A673 (cell line): ENCODE measurements around the gene KIFBP.

Experiments used
- EZH2 ChIP-seq: fragments of 200-600 bp; sonication (generic); IDR thresholded peaks from 2 replicates; pipeline ENCODE4 v1.6.1; 2017; ENCODE audit warnings: borderline replicate concordance, low read depth, mild to moderate bottlenecking, mixed read lengths, antibody characterized with exemption, low read length; ENCODE audit not compliant: poor library complexity, severe bottlenecking
- TF ChIP-seq, protein P1 (sequence below): fragments of 300-800, 200-600 bp; sonication (generic); conservative IDR thresholded peaks from 2 replicates; pipeline ENCODE4 v1.5.1; 2017; ENCODE audit warnings: low read depth, mild to moderate bottlenecking, antibody characterized with exemption, low read length, moderate library complexity, mixed read lengths

DNA sequence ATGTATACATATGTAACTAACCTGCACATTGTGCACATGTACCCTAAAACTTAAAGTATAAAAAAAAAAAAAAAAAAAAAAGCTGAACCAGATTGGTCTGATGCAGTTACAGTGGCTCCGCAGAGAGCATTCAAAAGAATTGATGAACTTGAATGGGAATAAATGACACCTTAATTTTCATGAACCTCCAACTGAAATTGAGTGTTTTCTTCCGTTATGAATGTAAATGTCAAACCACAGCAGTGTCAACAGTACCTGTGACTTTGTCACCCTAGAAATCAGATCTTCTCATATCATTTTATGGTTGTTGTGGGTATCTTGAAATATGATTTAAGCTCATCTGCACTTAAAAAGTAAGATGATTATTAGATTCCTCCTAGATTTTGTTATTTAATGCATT lies 66.6 kb downstream of the KIFBP start:
- TF ChIP-seq, protein P1, sequence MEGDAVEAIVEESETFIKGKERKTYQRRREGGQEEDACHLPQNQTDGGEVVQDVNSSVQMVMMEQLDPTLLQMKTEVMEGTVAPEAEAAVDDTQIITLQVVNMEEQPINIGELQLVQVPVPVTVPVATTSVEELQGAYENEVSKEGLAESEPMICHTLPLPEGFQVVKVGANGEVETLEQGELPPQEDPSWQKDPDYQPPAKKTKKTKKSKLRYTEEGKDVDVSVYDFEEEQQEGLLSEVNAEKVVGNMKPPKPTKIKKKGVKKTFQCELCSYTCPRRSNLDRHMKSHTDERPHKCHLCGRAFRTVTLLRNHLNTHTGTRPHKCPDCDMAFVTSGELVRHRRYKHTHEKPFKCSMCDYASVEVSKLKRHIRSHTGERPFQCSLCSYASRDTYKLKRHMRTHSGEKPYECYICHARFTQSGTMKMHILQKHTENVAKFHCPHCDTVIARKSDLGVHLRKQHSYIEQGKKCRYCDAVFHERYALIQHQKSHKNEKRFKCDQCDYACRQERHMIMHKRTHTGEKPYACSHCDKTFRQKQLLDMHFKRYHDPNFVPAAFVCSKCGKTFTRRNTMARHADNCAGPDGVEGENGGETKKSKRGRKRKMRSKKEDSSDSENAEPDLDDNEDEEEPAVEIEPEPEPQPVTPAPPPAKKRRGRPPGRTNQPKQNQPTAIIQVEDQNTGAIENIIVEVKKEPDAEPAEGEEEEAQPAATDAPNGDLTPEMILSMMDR = no peak
- no peak for TF ChIP-seq EZH2
